Measurements from ENCODE around the gene ESR1. TPM values are rescaled to one million over a fixed set of nuclear protein-coding genes. Genes with fewer than 3 reads are reported as not detected.

ESR1 gene
- total and polyA plus RNA-seq, 9 of the 15 experiments (the other 6 are each of a cell fraction or from before 2014, with no cell fraction given) = 0.03 to 0.27 (median 0.08) TPM; not detected in 1

- FAIRE-seq (no peak), ATAC-seq (no peak), DNase-seq (ENCODE audit: extremely low read depth in 1 of 4, low spot score in 3 of 4) (no peak)
- Histone ChIP-seq H3K9me3 (replicated peaks; ENCODE audit: control insufficient read depth, insufficient read depth, low read depth, low read length) (no peaks in the 10 kb centered on the region), H3K36me3 (ENCODE audit: control insufficient read depth, insufficient read depth, low read length) (no peaks in the 10 kb centered on the region), H3K4me3 (no peak overlapping the region), H3K4me1 (replicated peaks in 1 of 2; ENCODE audit: control insufficient read depth in 2 of 2, insufficient read depth in 2 of 2, low read length in 2 of 2) (no peaks in the 10 kb centered on the region), H3K9ac (ENCODE audit: insufficient read depth in 1 of 2, low read depth in 2 of 2, low read length in 2 of 2) (no peak overlapping the region), H3K27me3 (ENCODE audit: control insufficient read depth in 2 of 2, insufficient read depth in 2 of 2, low read length in 2 of 2) (no peaks in the 10 kb centered on the region), H3K27ac (ENCODE audit: extremely low read depth, low read depth, low read length) (no peak overlapping the region), H3K4me2 (ENCODE audit: insufficient read depth, low read length) (no peak overlapping the region), H4K20me1 (replicated peaks; ENCODE audit: control insufficient read depth, insufficient read depth, low read length) (no peaks in the 10 kb centered on the region), H2AFZ (ENCODE audit: low read depth, low read length) (no peak overlapping the region), H3K9me1 (ENCODE audit: control insufficient read depth, insufficient read depth, low read length) (no peaks in the 10 kb centered on the region), H3K79me2 (ENCODE audit: control insufficient read depth, insufficient read depth, low read length) (no peaks in the 10 kb centered on the region)
- ChIA-PET POLR2A (interaction anchor here (0.6 kb wide), 1 partner anchor 50 kb away, joined by 3 read pairs; no protein-coding TSS in a partner anchor), CTCF (ENCODE audit: low intra/inter-chr PET ratio) (no interaction called here)
- in situ Hi-C loops (cut with MboI) = no loop called here
- intact Hi-C loops (cut with micrococcal nuclease) = no loop called here
- no TSS peak for BruUV-seq (replicated peaks)
- TF ChIP-seq CBFB (CRISPR knock-in tag; IDR thresholded peaks at IDR 0.05) = no peak
- TF ChIP-seq SREBF2 (CRISPR knock-in tag; IDR thresholded peaks at IDR 0.05) = no peak
- WGBS (ENCODE audit: insufficient coverage, low coverage, missing lambda C conversion rate) = 4% methylated on average over 4 of the region's 4 CpGs
Measured at GRCh38 chr6:151835396-151835795, 27.9 kb downstream of the ESR1 start.

GRCh38 chr6:151837223-151837622 is 29.7 kb downstream of the ESR1 start:
- intact Hi-C loops (cut with micrococcal nuclease) = no loop called here
- Histone ChIP-seq H3K9me1 (ENCODE audit: control insufficient read depth, insufficient read depth, low read length) (no peaks in the 10 kb centered on the region), H3K4me1 (replicated peaks in 1 of 2; ENCODE audit: control insufficient read depth in 2 of 2, insufficient read depth in 2 of 2, low read length in 2 of 2) (no peaks in the 10 kb centered on the region), H4K20me1 (replicated peaks; ENCODE audit: control insufficient read depth, insufficient read depth, low read length) (no peaks in the 10 kb centered on the region), H3K36me3 (ENCODE audit: control insufficient read depth, insufficient read depth, low read length) (no peaks in the 10 kb centered on the region), H3K4me3 (no peak overlapping the region), H3K27ac (ENCODE audit: extremely low read depth, low read depth, low read length) (no peak overlapping the region), H3K79me2 (ENCODE audit: control insufficient read depth, insufficient read depth, low read length) (no peaks in the 10 kb centered on the region), H3K9ac (ENCODE audit: insufficient read depth in 1 of 2, low read depth in 2 of 2, low read length in 2 of 2) (no peak overlapping the region), H2AFZ (ENCODE audit: low read depth, low read length) (no peak overlapping the region), H3K9me3 (replicated peaks; ENCODE audit: control insufficient read depth, insufficient read depth, low read depth, low read length) (no peaks in the 10 kb centered on the region), H3K27me3 (ENCODE audit: control insufficient read depth in 2 of 2, insufficient read depth in 2 of 2, low read length in 2 of 2) (no peaks in the 10 kb centered on the region), H3K4me2 (ENCODE audit: insufficient read depth, low read length) (no peak overlapping the region)
- FAIRE-seq (no peak), DNase-seq (ENCODE audit: extremely low read depth in 1 of 4, low spot score in 3 of 4) (no peak), ATAC-seq (no peak)
- WGBS (ENCODE audit: insufficient coverage, low coverage, missing lambda C conversion rate) = under 1% methylated on average over 5 of the region's 5 CpGs
- no TSS peak for BruUV-seq (replicated peaks)
- in situ Hi-C loops (cut with MboI) = no loop called here
- POLR2A ChIA-PET = interaction anchor here (1.1 kb wide), 1 partner anchor 9 kb away, joined by 4 read pairs; no protein-coding TSS in a partner anchor
- CTCF ChIA-PET (ENCODE audit: low intra/inter-chr PET ratio) = no interaction called here
- no peak for TF ChIP-seq FOXA3 (CRISPR knock-in tag; conservative IDR thresholded peaks at IDR 0.05 in 1 of 2, IDR thresholded peaks at IDR 0.05 in 1 of 2)
- TF ChIP-seq KLF6 (CRISPR knock-in tag; IDR thresholded peaks at IDR 0.05; ENCODE audit: borderline replicate concordance) = no peak
- no peak for TF ChIP-seq ZNF217 (CRISPR knock-in tag; IDR thresholded peaks at IDR 0.05)
- no peak for TF ChIP-seq IRF1 (CRISPR knock-in tag; IDR thresholded peaks at IDR 0.05; ENCODE audit: borderline replicate concordance)
- no peak for TF ChIP-seq THAP12 (CRISPR knock-in tag; IDR thresholded peaks at IDR 0.05)
- TF ChIP-seq ZNF12 (CRISPR knock-in tag; IDR thresholded peaks at IDR 0.05) = no peak
- no peak for TF ChIP-seq MTA1 (IDR thresholded peaks at IDR 0.05; ENCODE audit: borderline replicate concordance)
- TF ChIP-seq ZNF253 (CRISPR knock-in tag; conservative IDR thresholded peaks at IDR 0.05) = no peak
- TF ChIP-seq ZNF445 (CRISPR knock-in tag; IDR thresholded peaks at IDR 0.05; ENCODE audit: low read depth) = no peak
- no peak for TF ChIP-seq ZNF444 (CRISPR knock-in tag; IDR thresholded peaks at IDR 0.05)
- TF ChIP-seq SNAPC5 (CRISPR knock-in tag; IDR thresholded peaks at IDR 0.05) = no peak
- TF ChIP-seq BCOR (IDR thresholded peaks at IDR 0.05) = no peak
- TF ChIP-seq SP2 (IDR thresholded peaks at IDR 0.05; ENCODE audit: extremely low read depth, low read depth, low read length, poor library complexity, severe bottlenecking) = no peak
